SU-DHL-6 (cell line): ENCODE measurements around the gene USP13.

Experiments used
- H2AFZ ChIP-seq: fragments of 200-600 bp; sonication (generic); 2 replicates; pipeline ENCODE4 v1.6.1; 2014; ENCODE audit warnings: low read depth, mild to moderate bottlenecking, moderate library complexity, mixed read lengths, antibody characterized with exemption, low read length; ENCODE audit not compliant: severe bottlenecking
- H3F3A ChIP-seq: fragments of 200-600 bp; shearing (Covaris generic); 2 replicates; pipeline ENCODE4 v1.6.0; 2016; ENCODE audit warnings: antibody characterized with exemption, mild to moderate bottlenecking; ENCODE audit not compliant: insufficient read depth
- H3K27ac ChIP-seq: fragments of 200-600 bp; sonication (generic); 2 replicates; pipeline ENCODE4 v1.5.1; 2016; ENCODE audit warnings: low read depth, mild to moderate bottlenecking, low read length, moderate library complexity, mixed read lengths
- H3K27me3 ChIP-seq: fragments of 200-600 bp; sonication (generic), shearing (Covaris generic); 2 replicates; pipeline ENCODE4 v1.6.0; 2014; ENCODE audit warnings: mild to moderate bottlenecking, low read length
- H3K36me3 ChIP-seq: fragments of 200-600 bp; sonication (generic); 2 replicates; pipeline ENCODE4 v1.6.1; 2014; ENCODE audit warnings: mild to moderate bottlenecking, low read length, mixed read lengths
- H3K4me2 ChIP-seq: fragments of 300-600, 200-600 bp; shearing (Covaris generic), sonication (generic); 2 replicates; pipeline ENCODE4 v1.6.0; 2014; ENCODE audit warnings: low read length, low read depth, mild to moderate bottlenecking; ENCODE audit not compliant: poor library complexity, severe bottlenecking
- H3K4me3 ChIP-seq: fragments of 200-600 bp; sonication (generic); 2 replicates; pipeline ENCODE4 v1.5.1; 2014; ENCODE audit warnings: antibody characterized with exemption, low read length, mild to moderate bottlenecking, mixed read lengths; ENCODE audit not compliant: insufficient read depth, poor library complexity, severe bottlenecking
- H3K79me2 ChIP-seq: fragments of 200-600 bp; sonication (generic); 2 replicates; pipeline ENCODE4 v1.6.1; 2014; ENCODE audit warnings: mild to moderate bottlenecking, low read length, moderate library complexity; ENCODE audit not compliant: insufficient read depth
- H3K9ac ChIP-seq: fragments of 200-600 bp; sonication (generic); 2 replicates; pipeline ENCODE4 v1.7.0; 2014; ENCODE audit warnings: mild to moderate bottlenecking, low read length
- H3K9me2 ChIP-seq: fragments of 200-600 bp; sonication (generic); replicated peaks from 2 replicates; pipeline ENCODE4 v1.6.1; 2014; ENCODE audit warnings: low read length; ENCODE audit not compliant: insufficient read depth
- H3K9me3 ChIP-seq: fragments of 200-600 bp; sonication (generic); 2 replicates; pipeline ENCODE4 v1.6.1; 2014; ENCODE audit warnings: low read length, mixed read lengths; ENCODE audit not compliant: insufficient read depth
- H4K20me1 ChIP-seq: fragments of 200-600 bp; sonication (generic); 2 replicates; pipeline ENCODE4 v1.6.1; 2014; ENCODE audit warnings: low read depth, mild to moderate bottlenecking, antibody characterized with exemption, low read length, moderate library complexity, mixed read lengths
- CTCF ChIP-seq: fragments of 200-600 bp; sonication (generic); IDR thresholded peaks from one replicate; pipeline ENCODE4 v1.5.1; 2017; ENCODE audit warnings: antibody characterized with exemption, mild to moderate bottlenecking, low read length, moderate library complexity; ENCODE audit not compliant: insufficient read depth, poor library complexity, severe bottlenecking
- EZH2phosphoT487 ChIP-seq: fragments of 200-600 bp; sonication (generic), shearing (Covaris generic); conservative IDR thresholded peaks from 2 replicates; pipeline ENCODE4 v1.6.1; 2018; ENCODE audit warnings: mild to moderate bottlenecking, antibody characterized with exemption, low read length, moderate library complexity, mixed read lengths

Gene USP13

GRCh38 chr3:179766416-179767133 lies 113.7 kb downstream of the USP13 start:
- no peaks in the 10 kb centered on the region for H4K20me1 ChIP-seq
- H3K36me3 ChIP-seq = peaks cover 6% of the 10 kb centered on the region; the same call in 1 of the 2 replicates
- no peak overlapping the region for H3K4me3 ChIP-seq
- no peaks in the 10 kb centered on the region for H3K79me2 ChIP-seq
- H2AFZ ChIP-seq = no peak overlapping the region
- no peaks in the 10 kb centered on the region for H3K27me3 ChIP-seq
- no peak overlapping the region for H3K27ac ChIP-seq
- H3K4me2 ChIP-seq = no peak overlapping the region
- H3F3A ChIP-seq = no peaks in the 10 kb centered on the region
- TF ChIP-seq CTCF (no peak), EZH2phosphoT487 (no peak)
- no peaks in the 10 kb centered on the region for H3K9me2 ChIP-seq
- no peaks in the 10 kb centered on the region for H3K9me3 ChIP-seq
- H3K9ac ChIP-seq = no peak overlapping the region

DNA sequence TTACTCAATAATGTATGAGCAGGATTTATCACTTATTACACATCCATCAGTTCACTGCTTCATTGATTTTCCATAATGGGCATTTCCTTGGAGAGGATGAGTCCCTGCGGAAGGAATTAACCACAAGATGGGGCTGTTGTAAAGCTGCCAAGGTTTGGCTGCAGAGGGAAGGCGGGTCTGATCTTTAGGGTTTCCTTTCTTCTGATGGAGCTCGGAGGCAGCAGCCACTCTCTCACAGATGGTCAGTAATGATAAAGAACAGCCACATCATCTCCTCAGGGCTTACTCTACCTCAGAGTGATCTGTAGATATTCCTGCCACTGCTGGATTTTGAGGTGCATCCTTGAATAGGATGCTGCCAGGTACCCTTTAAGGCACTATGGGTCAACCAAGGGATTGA lies 115.2 kb downstream of the USP13 start:
- H3K4me3 ChIP-seq = no peak overlapping the region
- H4K20me1 ChIP-seq = no peaks in the 10 kb centered on the region
- H2AFZ ChIP-seq = no peak overlapping the region
- H3K79me2 ChIP-seq = no peaks in the 10 kb centered on the region
- no peaks in the 10 kb centered on the region for H3K27me3 ChIP-seq
- H3K9me3 ChIP-seq = no peaks in the 10 kb centered on the region
- no peak overlapping the region for H3K9ac ChIP-seq
- H3K9me2 ChIP-seq = no peaks in the 10 kb centered on the region
- peaks cover 6% of the 10 kb centered on the region; the same call in 1 of the 2 replicates for H3K36me3 ChIP-seq
- no peak overlapping the region for H3K27ac ChIP-seq
- no peak overlapping the region for H3K4me2 ChIP-seq
- no peaks in the 10 kb centered on the region for H3F3A ChIP-seq
- TF ChIP-seq EZH2phosphoT487 = no peak
- peak; percentile 11 for TF ChIP-seq CTCF

DNA sequence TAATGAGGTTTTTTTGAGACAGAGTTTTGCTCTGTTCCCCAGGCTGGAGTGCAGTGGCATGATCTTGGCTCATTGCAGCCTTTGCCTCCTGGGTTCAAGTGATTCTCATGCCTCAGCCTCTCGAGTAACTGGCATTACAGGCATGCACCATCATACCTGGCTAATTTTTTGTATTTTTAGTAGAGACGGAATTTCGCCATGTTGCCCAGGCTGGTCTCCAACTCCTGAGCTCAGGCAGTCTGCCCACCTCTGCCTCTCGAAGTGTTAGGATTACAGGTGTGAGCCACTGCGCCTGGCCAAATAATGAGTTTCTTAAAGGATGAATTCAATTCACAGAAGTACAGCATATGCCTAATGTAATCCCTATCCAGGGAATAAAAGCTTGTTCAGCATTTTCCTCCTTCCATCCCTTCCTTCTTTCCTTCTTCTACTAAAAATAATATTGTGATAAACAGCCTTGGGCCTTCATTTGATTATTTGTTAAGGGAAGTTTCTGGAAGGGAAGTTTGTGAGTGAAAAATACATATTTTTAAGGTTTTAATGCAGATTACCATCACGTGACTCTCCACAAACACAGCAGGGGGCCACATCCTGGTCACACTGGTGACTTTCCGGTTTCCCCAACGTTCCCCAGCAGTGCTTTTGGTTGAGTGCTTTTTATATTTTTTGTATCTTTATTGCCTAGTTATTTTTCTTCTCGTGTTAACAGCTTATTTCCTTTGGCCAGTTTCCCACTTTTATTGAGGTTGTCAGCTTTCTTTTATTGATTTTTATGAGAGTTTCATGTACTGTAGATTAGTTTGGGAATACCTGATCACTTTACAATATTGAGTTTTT lies 116.8 kb downstream of the USP13 start:
- no peaks in the 10 kb centered on the region for H3K27me3 ChIP-seq
- no peaks in the 10 kb centered on the region for H3K9me2 ChIP-seq
- H3K27ac ChIP-seq = no peak overlapping the region
- no peaks in the 10 kb centered on the region for H4K20me1 ChIP-seq
- no peak overlapping the region for H3K9ac ChIP-seq
- H3K4me3 ChIP-seq = no peak overlapping the region
- H3K9me3 ChIP-seq = no peaks in the 10 kb centered on the region
- peaks cover 15% of the 10 kb centered on the region for H3K36me3 ChIP-seq
- no peak overlapping the region for H3K4me2 ChIP-seq
- H2AFZ ChIP-seq = no peak overlapping the region
- TF ChIP-seq EZH2phosphoT487 = no peak
- TF ChIP-seq CTCF = no peak
- H3K79me2 ChIP-seq = no peaks in the 10 kb centered on the region
- H3F3A ChIP-seq = no peaks in the 10 kb centered on the region
